ENCODE data around the gene MYEF2.

- TF ChIP-seq CBX3 (IDR thresholded peaks at IDR 0.05; ENCODE audit: borderline replicate concordance, low read depth) (no peak), YY1 (IDR thresholded peaks at IDR 0.05; ENCODE audit: low read depth, low read length) (no peak), POLR2AphosphoS5 (IDR thresholded peaks at IDR 0.05; ENCODE audit: low read length) (no peak), ZNF592 (IDR thresholded peaks at IDR 0.05) (no peak), RBBP5 (conservative IDR thresholded peaks at IDR 0.05) (no peak)
Observed at GRCh38 chr15:48176112-48176511, 2.0 kb downstream of the MYEF2 start.
